Measurements from ENCODE around the gene OXER1.

OXER1 gene

DNA sequence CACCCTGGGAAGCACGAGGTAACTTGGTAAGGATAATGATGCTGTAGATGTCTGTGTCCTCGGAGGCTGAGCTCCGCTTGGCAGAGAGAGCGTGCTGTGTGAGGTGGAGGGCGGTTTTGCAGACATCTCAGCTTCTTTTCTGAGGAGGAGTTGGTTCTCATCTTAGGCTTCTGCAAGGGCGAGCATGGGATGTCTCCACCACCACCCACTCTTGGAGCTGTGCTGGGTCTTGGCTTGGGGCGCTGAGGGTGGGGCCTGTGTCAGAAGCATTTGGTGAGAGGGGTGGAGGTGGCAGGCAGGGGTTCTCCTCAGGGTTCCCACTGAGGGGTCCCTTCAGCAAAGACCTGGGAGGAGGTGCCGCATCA lies 9.2 kb downstream of the OXER1 start:
- no peak for TF ChIP-seq CTCF (IDR thresholded peaks at IDR 0.05; ENCODE audit: extremely low read depth, missing control alignments)
- no peak for DNase-seq (ENCODE audit: low spot score)

DNA sequence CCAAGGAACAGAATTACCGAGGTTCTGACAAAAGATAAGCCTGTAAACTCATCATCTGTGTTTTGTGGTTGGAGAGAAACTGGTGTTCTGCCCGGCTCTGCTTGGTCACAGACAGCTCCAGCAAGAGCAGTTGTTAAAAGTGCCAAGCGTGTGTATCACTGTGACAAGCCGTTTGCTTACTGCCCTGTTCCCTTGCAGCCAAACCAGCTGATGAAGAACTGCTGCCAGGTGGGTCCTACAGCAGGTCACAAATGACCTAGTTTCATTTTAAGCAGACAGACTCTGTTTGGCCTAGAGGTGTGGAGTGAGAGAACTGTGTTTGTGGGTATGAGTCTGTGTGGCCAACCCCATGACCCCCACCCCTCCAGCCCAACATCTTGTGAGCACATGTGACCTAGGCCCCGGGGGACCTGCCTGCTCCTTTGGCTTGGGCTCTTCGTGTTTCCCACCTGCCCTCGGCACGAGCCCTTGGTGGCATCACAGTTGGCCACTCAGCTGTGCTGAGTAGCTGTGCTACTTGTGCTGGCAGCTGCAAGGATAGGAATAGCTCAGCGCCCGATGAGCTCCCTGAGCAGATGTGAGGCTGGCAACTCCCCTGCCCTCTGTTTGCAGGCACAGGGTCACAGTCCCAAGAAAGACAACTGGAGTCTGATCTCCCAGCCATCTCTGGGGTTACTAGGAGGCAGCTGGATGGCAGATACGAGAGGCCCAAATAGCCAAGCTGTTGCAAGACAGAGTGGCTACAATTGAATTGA lies 9.7 kb downstream of the OXER1 start:
- no peak for TF ChIP-seq CTCF (IDR thresholded peaks at IDR 0.05; ENCODE audit: extremely low read depth, missing control alignments)
- peak; percentile 48 for DNase-seq (ENCODE audit: low spot score)

- DNase-seq (ENCODE audit: low spot score), result peak; percentile 14
These were observed 10.8 kb downstream of the OXER1 start for GRCh38 chr2:42752816-42753813.

DNA sequence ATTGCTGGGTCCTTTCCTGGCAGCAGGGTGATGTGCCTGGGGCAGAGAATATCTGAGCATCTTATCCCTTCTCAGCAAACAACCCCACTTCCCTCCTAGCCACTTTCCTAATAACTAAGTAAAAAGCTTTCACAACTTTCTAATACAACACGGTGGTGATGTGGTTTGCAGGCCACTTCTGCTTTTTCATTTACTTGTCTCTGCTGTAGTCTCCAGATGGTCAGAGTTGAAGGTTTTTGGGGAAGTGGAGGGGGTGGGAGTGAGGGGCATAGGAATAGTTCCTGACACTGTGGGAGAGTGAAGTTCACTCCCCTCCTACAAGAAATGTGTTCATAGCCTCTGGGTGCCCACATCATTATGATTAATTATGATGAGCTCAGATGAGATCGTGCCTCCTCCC lies 11.6 kb downstream of the OXER1 start:
- DNase-seq (ENCODE audit: low spot score), result peak; percentile 62
- no peak for TF ChIP-seq CTCF (IDR thresholded peaks at IDR 0.05; ENCODE audit: extremely low read depth, missing control alignments)

More at GRCh38 chr2:42752816-42753813, 10.8 kb downstream of the OXER1 start:
- no peak for TF ChIP-seq CTCF (IDR thresholded peaks at IDR 0.05; ENCODE audit: extremely low read depth, missing control alignments)

DNA sequence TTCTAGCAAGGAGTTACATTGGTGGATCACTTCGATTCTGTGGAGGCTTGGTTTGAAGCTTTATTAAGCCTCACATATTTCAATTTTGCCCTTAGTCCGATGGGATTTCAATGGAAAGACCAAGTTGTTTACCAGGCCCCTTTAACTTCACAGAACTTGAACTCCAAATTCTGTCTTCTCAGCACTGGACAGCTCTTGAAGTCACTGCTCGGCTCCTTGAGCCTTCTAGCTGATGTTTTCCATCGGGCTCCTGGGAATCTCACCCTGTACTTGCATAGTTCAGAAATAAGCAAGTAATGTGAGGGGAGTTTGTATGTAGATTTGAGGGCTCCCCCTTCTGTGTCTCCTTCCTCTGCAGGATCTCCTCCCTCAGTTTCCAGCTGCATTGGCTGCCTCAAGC lies 15.1 kb downstream of the OXER1 start:
- no peak for TF ChIP-seq CTCF (IDR thresholded peaks at IDR 0.05; ENCODE audit: extremely low read depth, missing control alignments)
- DNase-seq (ENCODE audit: low spot score), result no peak

GRCh38 chr2:42747422-42747821 lies 16.5 kb downstream of the OXER1 start:
- no peak for TF ChIP-seq CTCF (IDR thresholded peaks at IDR 0.05; ENCODE audit: extremely low read depth, missing control alignments)
- no peak for DNase-seq (ENCODE audit: low spot score)

GRCh38 chr2:42744545-42745082 lies 19.3 kb downstream of the OXER1 start:
- no peak for TF ChIP-seq CTCF (IDR thresholded peaks at IDR 0.05; ENCODE audit: extremely low read depth, missing control alignments)
- no peak for DNase-seq (ENCODE audit: low spot score)
